GM12878 (cell line): ENCODE results near the gene CNTNAP2. TPM values are rescaled to one million over a fixed set of nuclear protein-coding genes. Genes with fewer than 3 reads are reported as not detected.

Source experiments
- ATAC-seq: fragments of 200-7000 bp; cut with Tn5 transposase; 3 replicates; pipeline ENCODE4 v1.9.1; 2020; ENCODE audit warnings: mild to moderate bottlenecking, moderate library complexity
- BruUV-seq: library from RNA; stranded (reverse); fragments of 400-500 nt; replicated peaks from 2 replicates; lab custom pipeline; 2021; lab: Mats Ljungman, UMichigan
- CTCF ChIA-PET: fragments of 300-600 bp; sonication (Branson Sonifier 250); formaldehyde crosslinking; extraction: SDS; loops from one replicate; lab custom pipeline; 2021; ENCODE audit warnings: inconsistent platforms; lab: Yijun Ruan, JAX
- POLR2A ChIA-PET: fragments of 350-600 bp; formaldehyde crosslinking; extraction: SDS; loops from one replicate; lab custom pipeline; 2021; ENCODE audit warnings: inconsistent platforms; lab: Charles Lee
- RAD21 ChIA-PET: fragments of 300-600 bp; sonication (Branson Sonifier 250); formaldehyde crosslinking; loops from one replicate; lab custom pipeline; 2023; ENCODE audit warnings: antibody characterized with exemption; ENCODE audit not compliant: unreplicated experiment; lab: Charles Lee
- SMC1A ChIA-PET: fragments of 300-600 bp; sonication (Branson Sonifier 250); formaldehyde crosslinking; loops from one replicate; lab custom pipeline; 2023; ENCODE audit not compliant: unreplicated experiment, uncharacterized antibody; lab: Charles Lee
- DNase-seq: peaks from one replicate; pipeline ENCODE4 v3.0.0-alpha.2; 2011; ENCODE audit warnings: low read depth, low spot score
- FAIRE-seq: peaks from 3 replicates; lab custom pipeline; 2011; peaks lifted over from hg19 to GRCh38; lab: Jason Lieb, UNC
- H2AFZ ChIP-seq: 2 replicates; pipeline ENCODE4 v1.6.0; 2011; ENCODE audit warnings: low read depth, low read length, control low read depth; ENCODE audit not compliant: control insufficient read depth
- H3K27ac ChIP-seq: 2 replicates; pipeline ENCODE4 v1.5.1; 2011; ENCODE audit warnings: control low read depth; ENCODE audit not compliant: control insufficient read depth, insufficient read depth
- H3K27me3 ChIP-seq, 2 experiments: replicated peaks in 1 of 2; 2 replicates each; pipeline versions ENCODE4 v1.6.0 to v1.6.1; 2011; ENCODE audit warnings: low read length in 1 of 2; ENCODE audit not compliant: control insufficient read depth in 2 of 2, insufficient read depth in 2 of 2
- H3K36me3 ChIP-seq, 2 experiments: 2 replicates each; pipeline ENCODE4 v1.5.1; 2011; ENCODE audit warnings: low read length in 1 of 2; ENCODE audit not compliant: control insufficient read depth in 2 of 2, insufficient read depth in 2 of 2
- H3K4me1 ChIP-seq: 2 replicates; pipeline ENCODE4 v1.6.1; 2011; ENCODE audit warnings: mild to moderate bottlenecking, low read length, moderate library complexity, mixed read lengths; ENCODE audit not compliant: control insufficient read depth, insufficient read depth
- H3K4me2 ChIP-seq: 2 replicates; pipeline ENCODE4 v1.6.0; 2011; ENCODE audit warnings: control low read depth; ENCODE audit not compliant: control insufficient read depth, insufficient read depth
- H3K4me3 ChIP-seq: fragments of 200-600 bp; sonication (generic); 2 replicates; pipeline ENCODE4 v1.5.1; 2016
- H3K79me2 ChIP-seq: 2 replicates; pipeline ENCODE4 v1.6.0; 2011; ENCODE audit warnings: low read length; ENCODE audit not compliant: control insufficient read depth, insufficient read depth
- H3K9ac ChIP-seq: 2 replicates; pipeline ENCODE4 v1.8.0; 2011; ENCODE audit warnings: low read length, control low read depth, mixed read lengths; ENCODE audit not compliant: control insufficient read depth, insufficient read depth
- H3K9me3 ChIP-seq: replicated peaks from 3 replicates; pipeline ENCODE4 v1.5.1; 2011; ENCODE audit warnings: mild to moderate bottlenecking, low read length; ENCODE audit not compliant: control insufficient read depth, insufficient read depth
- H4K20me1 ChIP-seq: 2 replicates; pipeline ENCODE4 v1.6.0; 2011; ENCODE audit not compliant: control insufficient read depth, insufficient read depth
- ATF2 ChIP-seq: IDR thresholded peaks from 2 replicates; pipeline ENCODE4 v1.6.1; 2012; ENCODE audit warnings: low read length, inconsistent platforms
- HCFC1 ChIP-seq: fragments of 150-350 bp; IDR thresholded peaks from 2 replicates; pipeline ENCODE4 v1.6.1; 2014; ENCODE audit warnings: low read length
- KLF5 ChIP-seq: fragments of 450-650 bp; IDR thresholded peaks from 2 replicates; pipeline ENCODE4 v1.6.1; 2014; ENCODE audit warnings: mild to moderate bottlenecking; ENCODE audit not compliant: partially characterized antibody
- MTA3 ChIP-seq: IDR thresholded peaks from 2 replicates; pipeline ENCODE4 v1.6.1; 2012; ENCODE audit warnings: low read length, inconsistent platforms, borderline replicate concordance
- NFIC ChIP-seq: IDR thresholded peaks from 2 replicates; pipeline ENCODE4 v1.6.1; 2012; ENCODE audit warnings: low read depth, mild to moderate bottlenecking, inconsistent platforms, low read length, moderate library complexity
- POLR2AphosphoS2 ChIP-seq: IDR thresholded peaks from 2 replicates; pipeline ENCODE4 v1.6.1; 2011; ENCODE audit warnings: low read depth, mild to moderate bottlenecking, low read length, improper control_type of control experiment, moderate library complexity
- RUNX3 ChIP-seq: IDR thresholded peaks from 2 replicates; pipeline ENCODE4 v1.6.1; 2012; ENCODE audit warnings: low read length, inconsistent platforms
- SIX5 ChIP-seq: IDR thresholded peaks from 2 replicates; pipeline ENCODE4 v1.6.1; 2011; ENCODE audit warnings: mild to moderate bottlenecking, low read depth, low read length, moderate library complexity; ENCODE audit not compliant: severe bottlenecking
- SKIL ChIP-seq: fragments of 450-650 bp; IDR thresholded peaks from 2 replicates; pipeline ENCODE4 v1.6.1; 2017; ENCODE audit warnings: mild to moderate bottlenecking, low read depth, inconsistent platforms; ENCODE audit not compliant: poor library complexity, severe bottlenecking
- STAT3 ChIP-seq: IDR thresholded peaks from 2 replicates; pipeline ENCODE4 v1.6.1; 2011; ENCODE audit warnings: low read depth, low read length, improper control_type of control experiment
- TARDBP ChIP-seq: IDR thresholded peaks from 2 replicates; pipeline ENCODE4 v1.6.1; 2016; ENCODE audit warnings: borderline replicate concordance
- ZBTB4 ChIP-seq: fragments of 450-650 bp; formaldehyde crosslinking; IDR thresholded peaks from 2 replicates; pipeline ENCODE4 v1.4.0; 2022; ENCODE audit warnings: mild to moderate bottlenecking, moderate library complexity
- WGBS: methylation state at CpG from one replicate; pipeline ENCODE4 v1.1.6; 2016; ENCODE audit warnings: low lambda C conversion rate; ENCODE audit not compliant: insufficient replicate concordance, insufficient coverage; ENCODE audit errors: missing lambda C conversion rate; 5-methylcytosine and 5-hydroxymethylcytosine counted together
- in situ Hi-C: fragments of 300-500 bp; cut with MboI; formaldehyde crosslinking; loops from 9 replicates; pipeline ENCODE4 v1.14.3; 2018; ENCODE audit warnings: mixed read lengths
- intact Hi-C: fragments of 100-400 bp; cut with micrococcal nuclease; formaldehyde crosslinking; loops from one replicate; pipeline ENCODE4 v1.14.2; 2022; ENCODE audit not compliant: unreplicated experiment
- polyA plus RNA-seq, 11 experiments: library from polyadenylated mRNA; depleted of rRNA in 4 of 11; unstranded in 6 of 11; stranded (reverse) in 5 of 11; fragments of >200 nt; fragmentation: Nextera tagmentation in 4 of 11; fragmentation: Illumina TruSeq in 1 of 11; extraction: Ambion mirVana in 4 of 11; extraction: Trizol in 1 of 11; gene quantifications; 1 replicate in 1 of 11; 2 replicates in 10 of 11; pipeline versions ENCODE4 v1.2.1 to v1.2.3, GENCODE V29; 2011 to 2016; ENCODE audit warnings: inconsistent platforms in 2 of 11, missing spikeins in 2 of 11, low read depth in 1 of 11
- total RNA-seq, 4 experiments: library from RNA; depleted of rRNA in 3 of 4; stranded (reverse); fragments of >200 nt in 3 of 4; fragmentation: Illumina TruSeq in 1 of 4; extraction: Trizol in 1 of 4; gene quantifications; 2 replicates each; pipeline versions ENCODE4 v1.2.1 to v1.2.3, GENCODE V29; 2013 to 2021

CNTNAP2 gene
- total and polyA plus RNA-seq, 10 of the 15 experiments (the other 5 are each of a cell fraction or from before 2014, with no cell fraction given) = 0.03 to 0.08 (median 0.03) TPM; not detected in 7

- FAIRE-seq = no peak
Observed at GRCh38 chr7:146647445-146647844, 530.8 kb downstream of the CNTNAP2 start.

More at GRCh38 chr7:146647445-146647844, 530.8 kb downstream of the CNTNAP2 start:
- DNase-seq (no peak), ATAC-seq (no peak)
- Histone ChIP-seq H3K9ac (no peak overlapping the region), H3K27me3 (no peaks in the 10 kb centered on the region), H3K36me3 (no peaks in the 10 kb centered on the region), H4K20me1 (no peaks in the 10 kb centered on the region), H3K4me2 (no peak overlapping the region), H2AFZ (no peak overlapping the region), H3K9me3 (no peaks in the 10 kb centered on the region), H3K4me3 (no peak overlapping the region), H3K79me2 (no peaks in the 10 kb centered on the region), H3K4me1 (no peaks in the 10 kb centered on the region), H3K27ac (no peak overlapping the region)
- intact Hi-C loops = no loop called here
- BruUV-seq = no TSS peak
- WGBS = 0% methylated on average over 2 of the region's 2 CpGs
- in situ Hi-C loops = no loop called here
- ChIA-PET CTCF (no interaction called here), POLR2A (no interaction called here), SMC1A (interaction anchor here (1.2 kb wide), 1 partner anchor 13 kb away, joined by 3 read pairs; no protein-coding TSS in a partner anchor), RAD21 (no interaction called here)
- TF ChIP-seq ZBTB4 (CRISPR knock-in tag) (no peak), KLF5 (no peak), ATF2 (no peak), STAT3 (no peak), POLR2AphosphoS2 (no peak), TARDBP (no peak), SKIL (no peak), NFIC (no peak), HCFC1 (no peak), RUNX3 (no peak), SIX5 (no peak), MTA3 (no peak)
